Measurements from ENCODE around the gene NEK1.
A peak's percentile ranks its signal among the peaks of the same experiment; 100 is the strongest.
"Not testable (repeated sequence)": the region's sequence is repeated elsewhere in the genome, so short reads cannot be mapped to it uniquely, and the experiment has no call there.

NEK1 gene

GRCh38 chr4:169493164-169493524 is 119.2 kb downstream of the NEK1 start:
- DNase-seq: no peak

- DNase-seq: no peak
Observed at GRCh38 chr4:169492436-169493163, 119.8 kb downstream of the NEK1 start.

- DNase-seq: no peak
Observed at GRCh38 chr4:169491211-169491610, 121.2 kb downstream of the NEK1 start.

- no peak for DNase-seq
Observed at GRCh38 chr4:169489306-169489705, 123.1 kb downstream of the NEK1 start.

GRCh38 chr4:169485791-169486742 is 126.3 kb downstream of the NEK1 start:
- DNase-seq: peak; percentile 17

- no peak for DNase-seq
Observed at GRCh38 chr4:169485086-169485485, 127.3 kb downstream of the NEK1 start.

- DNase-seq: no peak
Observed at GRCh38 chr4:169484485-169484884, 127.9 kb downstream of the NEK1 start.

GRCh38 chr4:169464080-169464479 is 148.3 kb downstream of the NEK1 start:
- DNase-seq: no peak

- DNase-seq: no peak
Observed at GRCh38 chr4:169460081-169460480, 152.3 kb downstream of the NEK1 start.

- DNase-seq: no peak
Observed at GRCh38 chr4:169458575-169458974, 153.8 kb downstream of the NEK1 start.

- DNase-seq: not testable (repeated sequence)
Observed at GRCh38 chr4:169452644-169453043, 159.7 kb downstream of the NEK1 start.

- not testable (repeated sequence) for DNase-seq
Observed at GRCh38 chr4:169448935-169449334, 163.4 kb downstream of the NEK1 start.

- no peak for DNase-seq
Observed at GRCh38 chr4:169446824-169447223, 165.6 kb downstream of the NEK1 start.

GRCh38 chr4:169443748-169444147 is 168.6 kb downstream of the NEK1 start:
- DNase-seq: no peak

GRCh38 chr4:169440446-169440845 is 171.9 kb downstream of the NEK1 start:
- DNase-seq: no peak

- no peak for DNase-seq
Observed at GRCh38 chr4:169439244-169439643, 173.1 kb downstream of the NEK1 start.

GRCh38 chr4:169438057-169438480 is 174.3 kb downstream of the NEK1 start:
- DNase-seq: no peak

GRCh38 chr4:169437299-169438047 is 174.9 kb downstream of the NEK1 start:
- DNase-seq: no peak

- DNase-seq: no peak
Observed at GRCh38 chr4:169436734-169437133, 175.6 kb downstream of the NEK1 start.

- no peak for DNase-seq
Observed at GRCh38 chr4:169428376-169428775, 184.0 kb downstream of the NEK1 start.

GRCh38 chr4:169427727-169428126 is 184.7 kb downstream of the NEK1 start:
- not testable (repeated sequence) for DNase-seq

GRCh38 chr4:169420291-169420690 is 192.1 kb downstream of the NEK1 start:
- no peak for DNase-seq

GRCh38 chr4:169418846-169419245 is 193.5 kb downstream of the NEK1 start:
- DNase-seq: no peak

All from NCI-H774 (cell line).